HepG2 (cell line): ENCODE results near the gene EML2. TPM values are rescaled to one million over a fixed set of nuclear protein-coding genes. Genes with fewer than 3 reads are reported as not detected.

Experiments used
- ATAC-seq: fragments of 200-7000 bp; cut with Tn5 transposase; 3 replicates; pipeline ENCODE4 v1.9.1; 2020; ENCODE audit warnings: mild to moderate bottlenecking, moderate library complexity
- Bru-seq: library from RNA; stranded (reverse); fragments of 400-500 nt; gene quantifications from one replicate; lab custom pipeline; 2021; lab: Mats Ljungman, UMichigan
- BruChase-seq, 2 experiments: library from RNA; stranded (reverse); fragments of 400-500 nt; gene quantifications; one replicate each; lab custom pipeline; 2021; lab: Mats Ljungman, UMichigan
- BruUV-seq: library from RNA; stranded (reverse); fragments of 400-500 nt; replicated peaks from 2 replicates; lab custom pipeline; 2021; lab: Mats Ljungman, UMichigan
- CTCF ChIA-PET: fragments of 300-600 bp; formaldehyde crosslinking; extraction: SDS; loops from one replicate; lab custom pipeline; 2021; ENCODE audit warnings: low total read pairs, inconsistent platforms, low intra/inter-chr PET ratio; lab: Yijun Ruan, JAX
- POLR2A ChIA-PET: fragments of 350-600 bp; sonication (Branson Sonifier 250); formaldehyde crosslinking; loops from one replicate; lab custom pipeline; 2020; ENCODE audit warnings: antibody characterized with exemption, inconsistent platforms; lab: Yijun Ruan, JAX
- DNase-seq: peaks from one replicate; pipeline ENCODE4 v3.0.0-alpha.2; 2015; ENCODE audit warnings: low spot score
- FAIRE-seq: peaks from 3 replicates; lab custom pipeline; 2011; peaks lifted over from hg19 to GRCh38; lab: Jason Lieb, UNC
- H2AFZ ChIP-seq: one replicate; pipeline ENCODE4 v1.6.1; 2011; ENCODE audit warnings: low read length, inconsistent platforms
- H3K27ac ChIP-seq: fragments of 300-600 bp; 3 replicates; pipeline ENCODE4 v1.8.0; 2011; ENCODE audit warnings: mixed run types, mild to moderate bottlenecking, mixed read lengths, low read length, inconsistent platforms; ENCODE audit not compliant: insufficient read depth; ENCODE audit errors: extremely low read length
- H3K27me3 ChIP-seq, 2 experiments: fragments of 200-600 bp in 1 of 2; 2 replicates in 1 of 2; 3 replicates in 1 of 2; pipeline versions ENCODE4 v1.6.0 to v1.8.0; 2011; ENCODE audit warnings: low read length in 2 of 2, mild to moderate bottlenecking in 2 of 2, moderate library complexity in 2 of 2, inconsistent platforms in 1 of 2; ENCODE audit not compliant: insufficient read depth in 2 of 2, control insufficient read depth in 1 of 2
- H3K36me3 ChIP-seq, 2 experiments: fragments of 200-600 bp in 1 of 2; replicated peaks in 1 of 2; 2 replicates in 1 of 2; 3 replicates in 1 of 2; pipeline versions ENCODE4 v1.5.1 to v1.8.0; 2011; ENCODE audit warnings: low read length in 2 of 2, inconsistent platforms in 1 of 2; ENCODE audit not compliant: insufficient read depth in 2 of 2, control insufficient read depth in 1 of 2
- H3K4me1 ChIP-seq: 2 replicates; pipeline ENCODE4 v1.5.1; 2012; ENCODE audit warnings: low read length, inconsistent platforms; ENCODE audit not compliant: insufficient read depth
- H3K4me2 ChIP-seq: 2 replicates; pipeline ENCODE4 v1.6.0; 2011; ENCODE audit warnings: low read depth, low read length, inconsistent platforms
- H3K4me3 ChIP-seq, 3 experiments: fragments of 200-600 bp in 1 of 3; sonication (generic), shearing (Covaris generic) in 1 of 3; replicated peaks in 1 of 3; 2 replicates each; pipeline ENCODE4 v1.5.1; 2011 to 2016; ENCODE audit warnings: low read length in 3 of 3, inconsistent platforms in 2 of 3, low read depth in 2 of 3, mild to moderate bottlenecking in 2 of 3, control low read depth in 1 of 3, mixed read lengths in 1 of 3; ENCODE audit not compliant: insufficient read depth in 1 of 3
- H3K79me2 ChIP-seq: one replicate; pipeline ENCODE4 v1.6.1; 2011; ENCODE audit warnings: low read length, inconsistent platforms; ENCODE audit not compliant: insufficient read depth
- H3K9ac ChIP-seq: 2 replicates; pipeline ENCODE4 v1.6.0; 2011; ENCODE audit warnings: mild to moderate bottlenecking, low read depth, low read length, inconsistent platforms; ENCODE audit not compliant: insufficient read depth
- H3K9me3 ChIP-seq: 2 replicates; pipeline ENCODE4 v1.5.1; 2012; ENCODE audit warnings: mild to moderate bottlenecking, low read length
- H4K20me1 ChIP-seq: 2 replicates; pipeline ENCODE4 v1.6.0; 2011; ENCODE audit warnings: inconsistent platforms, mild to moderate bottlenecking, low read length, moderate library complexity; ENCODE audit not compliant: insufficient read depth
- SIN3B ChIP-seq: fragments of 150-350 bp; IDR thresholded peaks from 2 replicates; pipeline ENCODE4 v1.6.1; 2014; ENCODE audit warnings: low read length
- ZFP36L2 ChIP-seq: sonication (generic); formaldehyde crosslinking; IDR thresholded peaks from 2 replicates; pipeline ENCODE4 v1.4.0; 2020; ENCODE audit warnings: missing genetic modification reagents
- ZFP90 ChIP-seq: sonication (generic); formaldehyde crosslinking; IDR thresholded peaks from 2 replicates; pipeline ENCODE4 v1.8.0; 2022; ENCODE audit warnings: missing genetic modification reagents, mild to moderate bottlenecking, inconsistent platforms, borderline replicate concordance
- ZFYVE20 ChIP-seq: sonication (generic); formaldehyde crosslinking; IDR thresholded peaks from 2 replicates; pipeline ENCODE4 v1.8.0; 2023; ENCODE audit warnings: low read depth, mild to moderate bottlenecking, moderate library complexity, missing genetic modification reagents, borderline replicate concordance
- ZNF225 ChIP-seq: sonication (generic); formaldehyde crosslinking; IDR thresholded peaks from 2 replicates; pipeline ENCODE4 v1.4.0; 2020; ENCODE audit warnings: mild to moderate bottlenecking, missing genetic modification reagents
- ZNF296 ChIP-seq: sonication (generic); formaldehyde crosslinking; conservative IDR thresholded peaks from 2 replicates; pipeline ENCODE4 v1.5.0; 2020; ENCODE audit warnings: mild to moderate bottlenecking, missing genetic modification reagents
- ZNF775 ChIP-seq: sonication (generic); formaldehyde crosslinking; IDR thresholded peaks from 2 replicates; pipeline ENCODE4 v1.4.0; 2020; ENCODE audit warnings: missing genetic modification reagents, mild to moderate bottlenecking, moderate library complexity, borderline replicate concordance
- WGBS: methylation state at CpG from one replicate; pipeline ENCODE4 v1.1.6; 2017; ENCODE audit warnings: low lambda C conversion rate; 5-methylcytosine and 5-hydroxymethylcytosine counted together
- in situ Hi-C: cut with HindIII; loops from 2 replicates; pipeline ENCODE4 v1.10.0; 2017; ENCODE audit warnings: low pct_unique_long_range_greater_than_20kb; ENCODE audit not compliant: extremely low pct_ligation_motif_present
- intact Hi-C: fragments of 100-400 bp; cut with micrococcal nuclease; formaldehyde crosslinking; loops from one replicate; pipeline ENCODE4 v1.10.0; 2022; ENCODE audit not compliant: unreplicated experiment
- long read RNA-seq, 2 experiments: library from RNA in 1 of 2; library from polyadenylated mRNA in 1 of 2; stranded (forward) in 1 of 2; unstranded in 1 of 2; transcript quantifications; one replicate each; pipeline ENCODE4 v2.0.0, GENCODE V29; 2019 to 2022
- polyA minus RNA-seq, 3 experiments: library from RNA; depleted of rRNA, polyadenylated mRNA; stranded (reverse); fragments of >200 nt; gene quantifications; 2 replicates each; pipeline ENCODE4 v1.2.3, GENCODE V29; 2011; ENCODE audit warnings: low replicate concordance in 1 of 3
- polyA plus RNA-seq, 8 experiments: library from polyadenylated mRNA; depleted of rRNA in 3 of 8; stranded (reverse) in 7 of 8; unstranded in 1 of 8; fragments of >200 nt; fragmentation: Illumina TruSeq in 4 of 8; extraction: Trizol in 4 of 8; gene quantifications; 2 replicates each; pipeline versions ENCODE4 v1.2.1 to v1.2.3, GENCODE V29; 2011 to 2016; ENCODE audit warnings: low read depth in 4 of 8, missing spikeins in 1 of 8, mixed read lengths in 1 of 8; ENCODE audit not compliant: insufficient read depth in 1 of 8
- total RNA-seq, 5 experiments: library from RNA; depleted of rRNA; stranded (reverse); fragments of >200 nt; fragmentation: Illumina TruSeq; extraction: Trizol; gene quantifications; 2 replicates each; pipeline ENCODE4 v1.2.3, GENCODE V29; 2016; ENCODE audit warnings: low read depth in 1 of 5
- TF ChIP-seq, protein P1 (sequence below), 2 experiments: sonication (generic) in 1 of 2; formaldehyde crosslinking in 1 of 2; IDR thresholded peaks; 2 replicates each; pipeline versions ENCODE4 v1.4.0 to v1.6.1; 2018 to 2020; ENCODE audit warnings: missing genetic modification reagents in 2 of 2, borderline replicate concordance in 1 of 2, low read depth in 1 of 2, mild to moderate bottlenecking in 1 of 2, missing biosample characterization in 1 of 2
- TF ChIP-seq, protein P2 (sequence below): sonication (generic); formaldehyde crosslinking; IDR thresholded peaks from 2 replicates; pipeline ENCODE4 v1.8.0; 2022; ENCODE audit warnings: mild to moderate bottlenecking, missing genetic modification reagents, moderate library complexity
- TF ChIP-seq, protein P3 (sequence below): sonication (generic); formaldehyde crosslinking; IDR thresholded peaks from 2 replicates; pipeline ENCODE4 v1.4.0; 2020; ENCODE audit warnings: missing genetic modification reagents

EML2 gene, protein sequence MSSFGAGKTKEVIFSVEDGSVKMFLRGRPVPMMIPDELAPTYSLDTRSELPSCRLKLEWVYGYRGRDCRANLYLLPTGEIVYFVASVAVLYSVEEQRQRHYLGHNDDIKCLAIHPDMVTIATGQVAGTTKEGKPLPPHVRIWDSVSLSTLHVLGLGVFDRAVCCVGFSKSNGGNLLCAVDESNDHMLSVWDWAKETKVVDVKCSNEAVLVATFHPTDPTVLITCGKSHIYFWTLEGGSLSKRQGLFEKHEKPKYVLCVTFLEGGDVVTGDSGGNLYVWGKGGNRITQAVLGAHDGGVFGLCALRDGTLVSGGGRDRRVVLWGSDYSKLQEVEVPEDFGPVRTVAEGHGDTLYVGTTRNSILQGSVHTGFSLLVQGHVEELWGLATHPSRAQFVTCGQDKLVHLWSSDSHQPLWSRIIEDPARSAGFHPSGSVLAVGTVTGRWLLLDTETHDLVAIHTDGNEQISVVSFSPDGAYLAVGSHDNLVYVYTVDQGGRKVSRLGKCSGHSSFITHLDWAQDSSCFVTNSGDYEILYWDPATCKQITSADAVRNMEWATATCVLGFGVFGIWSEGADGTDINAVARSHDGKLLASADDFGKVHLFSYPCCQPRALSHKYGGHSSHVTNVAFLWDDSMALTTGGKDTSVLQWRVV
- total RNA-seq (2016; rRNA removed; fragmentation: Illumina TruSeq; extraction: Trizol) (7.3 and 7.6 TPM in 2 replicates), polyA plus RNA-seq (2011; rRNA removed) (12.9 and 16.6 TPM in 2 replicates), polyA minus RNA-seq (2011; rRNA and poly(A)+ RNA removed; ENCODE audit: low replicate concordance) (40.9 and 76.3 TPM in 2 replicates), Bru-seq, nascent RNA (percentile 44 among the genes with signal in this experiment), BruChase-seq, experiment 1, labeled RNA remaining after a 6-hour chase (percentile 47 among the genes with signal in this experiment), BruChase-seq, experiment 2, labeled RNA remaining after a 2-hour chase (percentile 44 among the genes with signal in this experiment)
- 1.6 and 3.5 TPM in 2 replicates for total RNA-seq (2016; cell fraction: cytosol; rRNA removed; fragmentation: Illumina TruSeq; extraction: Trizol; ENCODE audit: low read depth)
- 4.2 and 9.1 TPM in 2 replicates for total RNA-seq (2016; cell fraction: insoluble cytoplasmic fraction; rRNA removed; fragmentation: Illumina TruSeq; extraction: Trizol)
- total RNA-seq (2016; cell fraction: membrane; rRNA removed; fragmentation: Illumina TruSeq; extraction: Trizol): 2.2 and 3.2 TPM in 2 replicates
- total RNA-seq (2016; cell fraction: nucleus; rRNA removed; fragmentation: Illumina TruSeq; extraction: Trizol): 8.8 and 13.4 TPM in 2 replicates
- polyA plus RNA-seq (2011; cell fraction: cytosol; rRNA removed): 7.9 and 8.5 TPM in 2 replicates
- 74.5 and 101 TPM in 2 replicates for polyA plus RNA-seq (2011; cell fraction: nucleus; rRNA removed)
- 10.9 and 17.5 TPM in 2 replicates for polyA plus RNA-seq (2012)
- 0.88 and 1.0 TPM in 2 replicates for polyA plus RNA-seq (2016; cell fraction: cytosol; fragmentation: Illumina TruSeq; extraction: Trizol; ENCODE audit: low read depth)
- 3.1 and 4.1 TPM in 2 replicates for polyA plus RNA-seq (2016; cell fraction: insoluble cytoplasmic fraction; fragmentation: Illumina TruSeq; extraction: Trizol; ENCODE audit: low read depth)
- 1.2 and 3.4 TPM in 2 replicates for polyA plus RNA-seq (2016; cell fraction: membrane; fragmentation: Illumina TruSeq; extraction: Trizol; ENCODE audit: low read depth)
- polyA plus RNA-seq (2016; cell fraction: nucleus; fragmentation: Illumina TruSeq; extraction: Trizol; ENCODE audit: insufficient read depth, low read depth): 25.5 and 27.6 TPM in 2 replicates
- polyA minus RNA-seq (2011; cell fraction: cytosol; rRNA and poly(A)+ RNA removed): 13.7 and 15.5 TPM in 2 replicates
- 15.0 and 16.1 TPM in 2 replicates for polyA minus RNA-seq (2011; cell fraction: nucleus; rRNA and poly(A)+ RNA removed)
- long read RNA-seq, experiment 1: 0 reads
- long read RNA-seq, experiment 2, transcript EML2-201 (19 exons, 2,264 nt): major isoform, 6 of 37 reads
- long read RNA-seq, experiment 2, partial matches to known transcripts: 12 of 37 reads
- long read RNA-seq, experiment 2, other reads (novel, unspliced or antisense): 16 of 37 reads

DNA sequence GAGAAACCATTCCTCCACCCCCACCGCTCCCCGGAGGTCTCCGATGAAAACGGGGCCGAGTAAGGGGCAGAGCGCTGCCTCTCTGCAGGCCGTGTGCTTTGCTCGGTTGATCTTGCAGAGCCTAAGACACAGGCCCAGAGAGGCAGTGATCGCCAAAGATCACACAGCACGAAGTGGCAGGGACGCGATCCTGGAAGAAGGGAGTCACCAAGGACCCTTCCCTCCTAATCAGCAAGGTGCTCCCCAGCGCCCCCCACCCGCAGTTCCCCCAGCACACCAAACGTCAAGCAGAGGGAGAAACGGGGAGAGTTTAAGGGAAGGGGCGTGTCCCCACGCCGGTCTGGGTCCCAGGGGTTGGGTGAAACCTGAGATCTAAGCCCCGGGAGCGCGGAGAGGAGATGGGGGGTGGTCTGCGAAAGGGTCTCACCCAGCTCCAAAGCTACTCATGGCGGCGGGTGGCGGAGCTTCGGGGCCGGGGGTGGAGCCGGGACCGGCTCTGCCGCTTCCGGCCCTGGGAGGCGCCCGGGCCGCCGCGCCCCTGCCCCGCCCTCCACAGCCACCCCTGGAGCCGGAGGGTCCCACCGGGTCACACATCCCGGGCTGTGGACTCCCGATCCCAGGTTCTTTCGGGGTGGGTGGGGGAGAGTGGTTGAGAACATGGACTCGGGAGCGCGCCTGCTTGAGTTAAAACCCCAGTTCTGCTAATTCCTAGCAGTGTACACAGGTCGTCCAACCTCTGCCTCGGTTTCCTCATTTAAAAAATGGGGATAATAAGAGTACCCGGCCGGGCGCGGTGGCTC lies at the start of gene EML2:
TSS of gene EML2 (minus strand) at position 468 of the 800 bp plus-strand sequence. CDS start at position 447, 21 bp downstream.
- Histone ChIP-seq H3K27ac (peak within 1 kb of the TSS; percentile 59), H3K79me2 (no peaks in the 10 kb centered on the region), H4K20me1 (no peaks in the 10 kb centered on the region), H3K4me2 (peak within 1 kb of the TSS; percentile 85), H3K9ac (peak within 1 kb of the TSS; percentile 71), H3K27me3 (peaks cover 0 to 2% of the 10 kb centered on the region in 2 experiments; a peak in 1 of 5 replicates), H3K36me3 (no peaks in the 10 kb centered on the region), H3K9me3 (no peaks in the 10 kb centered on the region), H2AFZ (no peak within 1 kb of the TSS), H3K4me1 (peaks cover 60% of the 10 kb centered on the region), H3K4me3 (peak within 1 kb of the TSS; percentile 82 to 85 (median 82))
- POLR2A ChIA-PET: interaction anchor here (0.6 to 5.9 kb wide), 12 partner anchors 8 to 131 kb away, joined by 3 to 56 read pairs (median 4); partner anchors contain the start of genes OPA3 and VASP
- FAIRE-seq: no peak
- BruUV-seq: no TSS peak
- ATAC-seq: peak; percentile 18
- intact Hi-C loops (no loop called here), in situ Hi-C loops (no loop called here)
- peak; percentile 24 for DNase-seq
- CTCF ChIA-PET: no interaction called here
- 6% methylated on average over 29 of the region's 52 CpGs for WGBS
- TF ChIP-seq, protein P1, sequence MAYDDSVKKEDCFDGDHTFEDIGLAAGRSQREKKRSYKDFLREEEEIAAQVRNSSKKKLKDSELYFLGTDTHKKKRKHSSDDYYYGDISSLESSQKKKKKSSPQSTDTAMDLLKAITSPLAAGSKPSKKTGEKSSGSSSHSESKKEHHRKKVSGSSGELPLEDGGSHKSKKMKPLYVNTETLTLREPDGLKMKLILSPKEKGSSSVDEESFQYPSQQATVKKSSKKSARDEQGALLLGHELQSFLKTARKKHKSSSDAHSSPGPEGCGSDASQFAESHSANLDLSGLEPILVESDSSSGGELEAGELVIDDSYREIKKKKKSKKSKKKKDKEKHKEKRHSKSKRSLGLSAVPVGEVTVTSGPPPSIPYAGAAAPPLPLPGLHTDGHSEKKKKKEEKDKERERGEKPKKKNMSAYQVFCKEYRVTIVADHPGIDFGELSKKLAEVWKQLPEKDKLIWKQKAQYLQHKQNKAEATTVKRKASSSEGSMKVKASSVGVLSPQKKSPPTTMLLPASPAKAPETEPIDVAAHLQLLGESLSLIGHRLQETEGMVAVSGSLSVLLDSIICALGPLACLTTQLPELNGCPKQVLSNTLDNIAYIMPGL (CRISPR knock-in tag; IDR thresholded peaks at IDR 0.05; ENCODE audit: borderline replicate concordance in 1 of 2, low read depth in 1 of 2): peak in 1 of 2 experiments; percentile 75; a peak in 3 of 4 replicates
- no peak for TF ChIP-seq SIN3B
- TF ChIP-seq ZNF775 (CRISPR knock-in tag): no peak
- TF ChIP-seq, protein P2, sequence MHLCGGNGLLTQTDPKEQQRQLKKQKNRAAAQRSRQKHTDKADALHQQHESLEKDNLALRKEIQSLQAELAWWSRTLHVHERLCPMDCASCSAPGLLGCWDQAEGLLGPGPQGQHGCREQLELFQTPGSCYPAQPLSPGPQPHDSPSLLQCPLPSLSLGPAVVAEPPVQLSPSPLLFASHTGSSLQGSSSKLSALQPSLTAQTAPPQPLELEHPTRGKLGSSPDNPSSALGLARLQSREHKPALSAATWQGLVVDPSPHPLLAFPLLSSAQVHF: no peak
- TF ChIP-seq, protein P3, sequence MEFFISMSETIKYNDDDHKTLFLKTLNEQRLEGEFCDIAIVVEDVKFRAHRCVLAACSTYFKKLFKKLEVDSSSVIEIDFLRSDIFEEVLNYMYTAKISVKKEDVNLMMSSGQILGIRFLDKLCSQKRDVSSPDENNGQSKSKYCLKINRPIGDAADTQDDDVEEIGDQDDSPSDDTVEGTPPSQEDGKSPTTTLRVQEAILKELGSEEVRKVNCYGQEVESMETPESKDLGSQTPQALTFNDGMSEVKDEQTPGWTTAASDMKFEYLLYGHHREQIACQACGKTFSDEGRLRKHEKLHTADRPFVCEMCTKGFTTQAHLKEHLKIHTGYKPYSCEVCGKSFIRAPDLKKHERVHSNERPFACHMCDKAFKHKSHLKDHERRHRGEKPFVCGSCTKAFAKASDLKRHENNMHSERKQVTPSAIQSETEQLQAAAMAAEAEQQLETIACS (CRISPR knock-in tag): peak; percentile 47
- no peak; the same call in 1 of the 2 replicates for TF ChIP-seq ZNF225
- no peak for TF ChIP-seq ZFP36L2 (CRISPR knock-in tag)
- no peak for TF ChIP-seq ZNF296 (CRISPR knock-in tag)
- no peak for TF ChIP-seq ZFYVE20 (CRISPR knock-in tag)
- TF ChIP-seq ZFP90 (CRISPR knock-in tag): no peak
